C4-2B (cell line): ENCODE data around the gene ATL2.

Source experiments
- H3K27ac ChIP-seq: fragments of 450-650 bp; 2 replicates; pipeline ENCODE4 v1.5.1; 2017
- CTCF ChIP-seq: fragments of 450-650 bp; conservative IDR thresholded peaks from 2 replicates; pipeline ENCODE4 v1.5.1; 2017; ENCODE audit warnings: mild to moderate bottlenecking
- ZFX ChIP-seq: fragments of 450-650 bp; IDR thresholded peaks from 2 replicates; pipeline ENCODE4 v1.6.1; 2017

The ATL2 gene

DNA sequence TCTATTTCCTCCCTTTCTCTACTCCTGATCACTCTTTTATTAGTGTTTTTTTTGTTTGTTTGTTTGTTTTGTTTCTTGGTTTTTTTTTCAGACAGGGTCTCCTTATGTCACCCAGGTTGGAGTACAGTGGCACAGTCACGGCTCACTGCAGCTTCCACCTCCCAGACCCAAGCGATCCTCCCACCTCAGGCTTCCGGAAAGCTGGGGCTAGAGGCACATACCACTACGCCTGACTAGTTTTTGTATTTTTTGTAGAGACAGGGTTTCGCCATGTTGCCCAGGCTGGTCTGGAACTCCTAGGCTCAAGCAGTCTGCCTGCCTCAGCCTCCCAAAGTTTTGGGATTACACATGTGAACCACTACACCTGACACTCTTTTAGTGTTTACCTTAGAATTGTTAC, 122.3 kb downstream of the ATL2 start:
- TF ChIP-seq CTCF (no peak), ZFX (no peak)
- H3K27ac ChIP-seq, result no peak overlapping the region

GRCh38 chr2:38251940-38252339, 125.1 kb downstream of the ATL2 start:
- TF ChIP-seq ZFX, result no peak
- TF ChIP-seq CTCF, result no peak
- H3K27ac ChIP-seq, result no peak overlapping the region

DNA sequence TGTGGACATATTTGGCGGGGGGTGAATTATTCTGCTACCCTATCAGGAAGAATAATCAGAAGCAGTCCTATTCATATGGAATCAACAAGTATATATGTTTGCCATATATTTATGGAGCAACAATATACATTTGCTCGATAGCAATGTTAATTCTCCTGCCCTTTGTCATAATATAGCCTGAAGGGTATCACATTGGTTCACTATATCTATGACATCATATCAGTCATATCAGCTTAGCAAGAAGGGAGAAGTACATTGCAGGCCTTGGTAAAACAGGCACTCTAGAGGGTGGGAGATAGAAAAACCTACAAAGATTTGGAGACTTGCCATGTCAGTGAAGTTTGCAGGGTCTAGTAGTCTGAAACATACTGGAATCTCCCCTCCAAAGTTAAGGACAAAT, 128.4 kb downstream of the ATL2 start:
- no peak for TF ChIP-seq ZFX
- no peak for TF ChIP-seq CTCF
- H3K27ac ChIP-seq, result no peak overlapping the region

- H3K27ac ChIP-seq, result no peak overlapping the region
- TF ChIP-seq CTCF (no peak), ZFX (no peak)
Measured at GRCh38 chr2:38248255-38248654, 128.8 kb downstream of the ATL2 start.

GRCh38 chr2:38246105-38246504, 131.0 kb downstream of the ATL2 start:
- no peak overlapping the region for H3K27ac ChIP-seq
- no peak for TF ChIP-seq CTCF
- no peak for TF ChIP-seq ZFX

DNA sequence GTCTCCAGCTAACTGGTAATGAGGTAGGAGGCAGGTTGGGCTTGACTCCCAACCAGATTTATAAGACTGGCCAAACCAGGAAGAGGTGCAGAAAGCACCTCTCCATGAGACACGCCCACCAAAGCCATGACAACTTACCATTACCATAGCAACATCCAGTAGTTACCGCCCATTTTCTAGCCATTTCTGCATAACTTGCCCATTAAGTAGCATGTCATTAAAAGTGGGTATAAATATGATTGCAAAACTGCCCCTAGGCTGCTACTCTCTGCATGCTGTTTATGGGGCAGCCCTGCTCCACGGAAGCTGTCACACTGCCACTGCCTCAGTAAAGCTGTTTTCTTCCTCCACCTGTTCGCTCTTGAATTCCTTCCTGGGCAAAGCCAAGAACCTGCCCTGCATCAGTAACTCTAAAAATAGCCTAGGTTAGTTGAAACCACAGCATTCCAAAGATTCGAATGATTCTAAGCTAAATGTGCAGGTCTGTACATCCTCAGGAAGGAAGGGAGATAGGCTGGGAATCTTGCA, 131.9 kb downstream of the ATL2 start:
- H3K27ac ChIP-seq, result peak overlapping the region; percentile 36
- TF ChIP-seq ZFX (no peak), CTCF (no peak)

DNA sequence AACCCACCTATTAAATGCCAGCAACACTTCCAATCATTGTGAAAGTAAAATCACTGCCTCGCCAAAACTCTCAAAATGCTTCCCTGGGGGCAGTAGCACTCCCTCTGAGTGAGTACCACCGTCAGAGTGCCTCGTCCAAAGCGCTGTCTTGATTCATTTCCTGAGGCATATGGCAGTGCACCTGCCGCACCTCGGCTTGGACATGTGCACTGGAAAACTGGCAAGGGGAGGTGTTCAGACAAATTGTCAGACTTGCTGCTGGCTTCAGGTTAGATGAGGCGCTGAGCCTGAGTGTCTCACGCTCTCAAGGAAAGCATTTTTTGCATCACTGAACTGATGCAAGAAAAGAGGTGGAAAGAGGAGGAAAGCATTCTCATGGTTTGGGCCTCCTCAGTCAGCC, 132.8 kb downstream of the ATL2 start:
- peak overlapping the region; percentile 36 for H3K27ac ChIP-seq
- TF ChIP-seq CTCF (no peak), ZFX (no peak)
